Astrocyte (in vitro differentiated cells and primary cell): ENCODE data around the gene CTCFL.

Source experiments
- CTCF ChIP-seq: IDR thresholded peaks from 2 replicates; pipeline ENCODE4 v1.5.1; 2011; ENCODE audit warnings: low read depth, mild to moderate bottlenecking, inconsistent platforms, low read length, moderate library complexity; ENCODE audit not compliant: insufficient read depth
- EZH2 ChIP-seq: IDR thresholded peaks from 2 replicates; pipeline ENCODE4 v1.6.1; 2012; ENCODE audit warnings: mild to moderate bottlenecking, low read length, inconsistent platforms; ENCODE audit not compliant: insufficient read depth

- TF ChIP-seq CTCF (no peak), EZH2 (no peak)
Observed at GRCh38 chr20:57504411-57504810, 20.5 kb downstream of the CTCFL start.
